Adrenal gland (tissue), 5 donors: ENCODE data around the gene PPCS.

Experiments
- CTCF ChIP-seq, 6 experiments: fragments of 450-650 bp in 4 of 6; fragments of 200-600 bp in 2 of 6; sonication (generic) in 1 of 6; IDR thresholded peaks; 1 replicate in 5 of 6; 2 replicates in 1 of 6; pipeline versions ENCODE4 v1.5.1 to v1.8.0; 2016 to 2021; ENCODE audit warnings: antibody characterized with exemption in 6 of 6, mild to moderate bottlenecking in 2 of 6, moderate library complexity in 1 of 6
- POLR2A ChIP-seq, 2 donors: fragments of 450-650 bp; IDR thresholded peaks; one replicate each; pipeline ENCODE4 v1.6.1; 2017; ENCODE audit warnings: antibody characterized with exemption in 2 of 2, mild to moderate bottlenecking in 2 of 2, moderate library complexity in 1 of 2
- donor health status: DM: no; HTN: no; CAD: no.

GRCh38 chr1:42420911-42421585 is 35.3 kb upstream of the PPCS start:
- no peak for TF ChIP-seq CTCF (IDR thresholded peaks at IDR 0.05)
- TF ChIP-seq POLR2A (IDR thresholded peaks at IDR 0.05), result no peak
